HG02588 (cell line): ENCODE measurements around the gene AGPAT1.

Experiments
- ATAC-seq: cut with Tn5 transposase; IDR thresholded peaks from one replicate; pipeline ENCODE4 v1.9.1; 2021; ENCODE audit warnings: mild to moderate bottlenecking, moderate library complexity; ENCODE audit not compliant: unreplicated experiment

Gene AGPAT1

DNA sequence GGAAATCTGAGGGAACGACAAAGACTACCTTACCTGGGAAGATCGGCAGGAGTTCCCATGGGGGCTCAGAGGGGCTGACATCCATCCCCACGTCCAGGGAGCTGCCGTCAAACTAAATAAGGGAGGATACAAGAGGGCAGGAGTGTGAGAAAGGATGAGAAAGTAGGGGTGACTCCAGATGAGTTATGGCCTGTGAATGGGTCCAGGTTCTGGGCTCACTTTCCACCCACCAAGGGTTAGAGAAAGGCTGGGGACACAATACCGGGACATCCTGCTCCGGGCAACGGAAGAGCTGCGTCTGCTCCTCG lies 48.5 kb downstream of the AGPAT1 start:
- no peak for ATAC-seq

DNA sequence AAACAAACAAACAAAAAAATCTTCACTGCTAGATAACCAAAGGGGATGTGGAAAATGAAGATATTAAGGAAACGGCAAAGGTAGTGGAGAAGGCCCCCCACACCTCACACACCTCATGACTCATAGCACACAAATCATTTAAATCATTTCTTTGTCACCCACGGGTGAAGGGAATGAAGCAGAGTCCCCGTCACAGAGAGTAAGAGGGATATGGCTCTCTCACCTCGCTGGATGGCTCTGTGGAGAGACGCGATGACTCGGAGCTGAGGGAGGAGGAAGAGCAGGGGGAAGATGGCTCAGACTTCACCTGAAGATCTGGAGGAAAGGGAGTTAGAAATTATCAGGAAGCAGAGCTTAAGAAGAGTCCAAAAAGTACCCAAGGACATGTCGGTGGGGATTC lies 49.0 kb downstream of the AGPAT1 start:
- no peak for ATAC-seq

DNA sequence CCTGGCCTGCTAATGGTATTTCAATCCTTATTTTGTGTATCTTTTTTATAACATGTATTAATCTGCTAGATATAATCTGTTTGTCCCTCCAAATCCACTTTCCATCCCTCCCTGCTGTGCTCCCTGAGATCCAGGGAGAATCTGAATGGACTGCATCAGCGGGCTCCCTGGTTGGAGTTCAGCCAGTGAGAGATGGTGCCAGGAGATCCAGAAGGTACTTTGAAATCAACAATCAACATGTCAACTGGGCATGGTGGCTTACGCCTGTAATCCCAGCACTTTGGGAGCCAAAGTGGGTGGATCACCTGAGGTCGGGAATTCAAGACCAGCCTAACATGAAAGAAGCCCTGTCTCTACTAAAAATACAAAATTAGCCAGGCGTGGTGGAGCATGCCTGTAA lies 52.2 kb downstream of the AGPAT1 start:
- ATAC-seq = no peak

DNA sequence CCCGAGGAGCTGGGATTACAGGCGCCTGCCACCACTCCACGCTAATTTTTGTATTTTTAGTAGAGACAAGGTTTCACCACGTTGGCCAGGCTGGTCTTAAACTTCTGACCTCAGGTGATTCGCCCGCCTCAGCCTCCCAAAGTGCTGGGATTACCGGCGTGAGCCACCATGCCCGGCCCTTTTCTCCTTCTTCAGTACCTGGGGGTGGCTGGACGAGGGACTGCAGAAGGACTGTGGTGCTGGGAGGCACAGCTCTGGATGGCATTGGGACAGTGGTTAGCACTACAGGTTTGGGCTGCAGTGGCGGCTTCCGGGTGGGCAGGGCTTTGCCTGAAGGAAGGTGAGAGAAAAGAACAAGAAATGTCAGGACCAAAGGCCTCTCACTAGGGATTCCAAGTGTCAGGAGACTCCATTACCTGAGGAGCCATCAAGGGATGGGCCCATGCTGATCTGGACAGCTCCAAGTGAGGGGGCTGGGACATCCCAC lies 55.3 kb downstream of the AGPAT1 start:
- no peak for ATAC-seq

DNA sequence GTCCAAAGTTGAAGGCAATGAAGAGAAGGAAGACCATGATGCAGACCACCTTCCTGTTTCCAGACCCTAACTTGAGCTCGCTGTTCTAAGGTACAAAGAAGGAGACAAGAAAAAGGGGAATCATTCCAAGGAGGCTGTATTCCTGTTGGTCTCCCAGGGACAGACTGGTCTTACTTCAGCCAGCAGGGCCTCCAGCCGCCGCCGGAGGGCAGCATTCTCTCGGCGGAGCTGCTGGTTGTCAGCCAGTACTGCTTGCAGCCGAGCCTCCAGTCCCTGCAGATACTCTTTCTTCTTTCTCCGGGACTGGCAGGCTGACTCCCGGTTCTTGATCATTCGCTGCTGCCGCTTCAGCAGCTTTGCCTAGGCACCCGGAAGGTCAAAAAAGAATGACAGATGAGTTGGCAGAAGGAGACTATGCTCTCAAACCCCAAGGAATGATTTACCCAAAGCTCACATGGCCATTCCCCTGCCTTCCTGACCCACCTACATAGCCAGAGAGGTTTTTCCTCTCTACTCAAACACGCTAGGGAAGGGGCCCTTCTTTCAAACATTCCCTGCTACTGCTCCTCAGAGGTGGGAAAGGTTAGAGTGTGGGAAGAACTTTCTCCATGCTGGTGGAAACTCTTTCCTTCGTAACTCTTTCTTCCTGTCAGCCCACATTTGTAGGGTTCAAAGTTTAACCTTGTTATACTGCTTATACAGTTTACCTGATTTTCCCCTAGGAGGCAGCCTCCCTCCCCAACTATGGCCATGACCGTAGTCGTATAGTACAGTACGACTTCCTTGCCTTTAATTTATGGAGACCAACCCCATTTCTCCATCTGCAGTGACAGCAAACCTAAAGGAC lies 56.9 kb downstream of the AGPAT1 start:
- ATAC-seq = no peak
